Hematopoietic multipotent progenitor cell treated with erythropoietin and hydrocortisone succinate and interleukin-3 and kit ligand, for 4 days (in vitro differentiated cells): ENCODE measurements around the gene ZNF407.

Experiments
- DNase-seq: peaks from one replicate; pipeline ENCODE4 v3.0.0-alpha.2; 2015

ZNF407 gene

GRCh38 chr18:74834424-74835309 is 237.0 kb downstream of the ZNF407 start:
- DNase-seq = no peak

- DNase-seq = peak; percentile 64
Measured at GRCh38 chr18:74836296-74837139, 238.8 kb downstream of the ZNF407 start.

GRCh38 chr18:74840492-74841167 is 243.0 kb downstream of the ZNF407 start:
- no peak for DNase-seq

- no peak for DNase-seq
Measured at GRCh38 chr18:74841248-74841647, 243.6 kb downstream of the ZNF407 start.

GRCh38 chr18:74849301-74849700 is 251.6 kb downstream of the ZNF407 start:
- DNase-seq = no peak

GRCh38 chr18:74856434-74856833 is 258.8 kb downstream of the ZNF407 start:
- no peak for DNase-seq

GRCh38 chr18:74856928-74857327 is 259.3 kb downstream of the ZNF407 start:
- no peak for DNase-seq

GRCh38 chr18:74857901-74858300 is 260.2 kb downstream of the ZNF407 start:
- DNase-seq = no peak

- no peak for DNase-seq
Measured at GRCh38 chr18:74861154-74861553, 263.5 kb downstream of the ZNF407 start.

GRCh38 chr18:74862094-74862493 is 264.4 kb downstream of the ZNF407 start:
- DNase-seq = no peak

- no peak for DNase-seq
Measured at GRCh38 chr18:74866577-74866976, 268.9 kb downstream of the ZNF407 start.

- DNase-seq = no peak
Measured at GRCh38 chr18:74868461-74868860, 270.8 kb downstream of the ZNF407 start.

GRCh38 chr18:74869904-74870863 is 272.5 kb downstream of the ZNF407 start:
- no peak for DNase-seq

- no peak for DNase-seq
Measured at GRCh38 chr18:74870950-74871349, 273.3 kb downstream of the ZNF407 start.

- DNase-seq = no peak
Measured at GRCh38 chr18:74873629-74874028, 276.0 kb downstream of the ZNF407 start.

- no peak for DNase-seq
Measured at GRCh38 chr18:74874351-74874750, 276.7 kb downstream of the ZNF407 start.

- no peak for DNase-seq
Measured at GRCh38 chr18:74876630-74877243, 279.1 kb downstream of the ZNF407 start.

- DNase-seq = no peak
Measured at GRCh38 chr18:74878267-74878666, 280.6 kb downstream of the ZNF407 start.

- no peak for DNase-seq
Measured at GRCh38 chr18:74880706-74881278, 283.1 kb downstream of the ZNF407 start.

- DNase-seq = no peak
Measured at GRCh38 chr18:74892066-74892627, 294.5 kb downstream of the ZNF407 start.

- DNase-seq = peak; percentile 3
Measured at GRCh38 chr18:74895686-74896085, 298.0 kb downstream of the ZNF407 start.
